ENCODE measurements around the gene HELB. TPM values are rescaled to one million over a fixed set of nuclear protein-coding genes. Genes with fewer than 3 reads are reported as not detected.

HELB gene
- total RNA-seq, 1 experiment from 2014 or later: 10.7 TPM

- Histone ChIP-seq H3K18ac (ENCODE audit: insufficient read length, low read depth, low read length) (no peak overlapping the region), H2BK15ac (ENCODE audit: low read depth, low read length) (no peak overlapping the region), H3K56ac (ENCODE audit: insufficient read length, low read depth, low read length) (no peak overlapping the region), H4K5ac (ENCODE audit: insufficient read length, low read depth, low read length) (no peak overlapping the region), H3K9me3 (ENCODE audit: control insufficient read depth, low read depth, low read length) (no peaks in the 10 kb centered on the region), H3K27me3 (ENCODE audit: insufficient read depth, low read length) (no peaks in the 10 kb centered on the region), H3K4ac (ENCODE audit: low read depth, low read length) (no peak overlapping the region), H2AK5ac (ENCODE audit: insufficient read length, low read length) (no peak overlapping the region), H3K4me1 (ENCODE audit: insufficient read depth, low read length) (no peaks in the 10 kb centered on the region), H3K79me2 (ENCODE audit: insufficient read depth, low read length) (no peaks in the 10 kb centered on the region), H4K8ac (replicated peaks; ENCODE audit: insufficient read length, low read depth, low read length) (no peak overlapping the region), H3K27ac (ENCODE audit: insufficient read length, low read depth, low read length) (no peak overlapping the region), H2AFZ (ENCODE audit: low read length) (no peak overlapping the region), H2BK20ac (ENCODE audit: low read depth, low read length, poor library complexity, severe bottlenecking) (no peak overlapping the region), H3K4me2 (ENCODE audit: insufficient read depth, insufficient read length, low read length) (no peak overlapping the region), H2BK120ac (ENCODE audit: low read depth, low read length, poor library complexity, severe bottlenecking) (no peak overlapping the region), H4K91ac (ENCODE audit: insufficient read length, low read depth, low read length) (no peak overlapping the region), H2BK12ac (ENCODE audit: insufficient read length, low read depth, low read length) (no peak overlapping the region), H2BK5ac (ENCODE audit: insufficient read length, low read length) (no peak overlapping the region), H3K9ac (ENCODE audit: extremely low read depth, insufficient read length, low read length) (no peak overlapping the region), H3K23me2 (ENCODE audit: insufficient read length, low read depth, low read length, poor library complexity, severe bottlenecking) (no peaks in the 10 kb centered on the region), H3K23ac (ENCODE audit: insufficient read length, low read depth, low read length) (no peak overlapping the region), H4K20me1 (ENCODE audit: control insufficient read depth, insufficient read depth, insufficient read length) (no peaks in the 10 kb centered on the region), H3T11ph (ENCODE audit: low read length) (no peak overlapping the region), H3K14ac (ENCODE audit: insufficient read depth, low read length) (no peak overlapping the region), H3K79me1 (ENCODE audit: insufficient read depth, low read depth, low read length, poor library complexity, severe bottlenecking) (no peaks in the 10 kb centered on the region)
- WGBS (ENCODE audit: extremely low coverage, insufficient read length, low lambda C conversion rate): no CpG with 5 or more reads among the region's 5 CpGs
- no peak for DNase-seq
- Mint-ChIP-seq H3K4me3 (no peak overlapping the region), H3K9me3 (no peaks in the 10 kb centered on the region), H3K36me3 (ENCODE audit: insufficient read depth in 1 of 3, low read depth in 3 of 3) (peaks cover 0 to 2% (median 1%) of the 10 kb centered on the region in 3 experiments; a peak in 3 of 7 replicates), H3K27me3 (ENCODE audit: low read depth) (no peaks in the 10 kb centered on the region; the same call in 1 of the 2 replicates), H3K4me1 (no peaks in the 10 kb centered on the region), H3K27ac (no peak overlapping the region; a peak in 1 of 7 replicates)
- no peak for TF ChIP-seq CTCF (conservative IDR thresholded peaks at IDR 0.05)
Measured at GRCh38 chr12:66380769-66381535, 78.7 kb downstream of the HELB start.

All from H9 (cell line).